GM18508 (cell line): ENCODE measurements around the gene HMMR.
A peak's percentile ranks its signal among the peaks of the same experiment; 100 is the strongest.

Experiments
- ATAC-seq: cut with Tn5 transposase; IDR thresholded peaks from one replicate; pipeline ENCODE4 v1.9.1; 2021; ENCODE audit warnings: moderate number of reproducible peaks; ENCODE audit not compliant: insufficient read depth, unreplicated experiment

HMMR gene

GRCh38 chr5:163456029-163456589, 4.3 kb upstream of the HMMR start:
- ATAC-seq, result no peak

- no peak for ATAC-seq
Observed at GRCh38 chr5:163456840-163457239, 3.6 kb upstream of the HMMR start.

GRCh38 chr5:163458778-163459385, 1.6 kb upstream of the HMMR start:
- ATAC-seq, result no peak

GRCh38 chr5:163459462-163459818, 992 bp upstream of the HMMR start:
- ATAC-seq, result peak; percentile 2

GRCh38 chr5:163459819-163460561, 442 bp upstream of the HMMR start, which contains the start of gene NUDCD2:
Gene NUDCD2 (minus strand): TSS chr5:163460102. CDS start chr5:163460050, 52 bp downstream.
- peak; percentile 76 for ATAC-seq

GRCh38 chr5:163463063-163463435, 2.6 kb downstream of the HMMR start:
- no peak for ATAC-seq

GRCh38 chr5:163467682-163468081, 7.2 kb downstream of the HMMR start:
- ATAC-seq, result no peak

- ATAC-seq, result no peak
Observed at GRCh38 chr5:163473635-163474243, 13.3 kb downstream of the HMMR start.

- no peak for ATAC-seq
Observed at GRCh38 chr5:163475411-163475810, 15.0 kb downstream of the HMMR start.

- no peak for ATAC-seq
Observed at GRCh38 chr5:163478126-163478981, 17.9 kb downstream of the HMMR start.

GRCh38 chr5:163478982-163479271, 18.5 kb downstream of the HMMR start:
- no peak for ATAC-seq

- no peak for ATAC-seq
Observed at GRCh38 chr5:163489055-163489744, 28.8 kb downstream of the HMMR start.

- ATAC-seq, result no peak
Observed at GRCh38 chr5:163489745-163490075, 29.3 kb downstream of the HMMR start.

- ATAC-seq, result no peak
Observed at GRCh38 chr5:163496286-163496685, 35.9 kb downstream of the HMMR start.

- peak; percentile 70 for ATAC-seq
Observed at GRCh38 chr5:163497315-163497714, 36.9 kb downstream of the HMMR start.

- ATAC-seq, result no peak
Observed at GRCh38 chr5:163498886-163499285, 38.5 kb downstream of the HMMR start.

- ATAC-seq, result no peak
Observed at GRCh38 chr5:163502521-163502920, 42.1 kb downstream of the HMMR start.

- ATAC-seq, result no peak
Observed at GRCh38 chr5:163503106-163504078, 43.0 kb downstream of the HMMR start.
